Right lobe of liver (tissue), 6 donors: ENCODE data around the gene EEFSEC. TPM values are rescaled to one million over a fixed set of nuclear protein-coding genes. Genes with fewer than 3 reads are reported as not detected.

Source experiments
- ATAC-seq, 4 donors: fragments of 200-7000 bp; cut with Tn5 transposase; one replicate each; pipeline ENCODE4 v1.9.1; 2020; ENCODE audit warnings: mild to moderate bottlenecking in 4 of 4, moderate library complexity in 4 of 4
- DNase-seq, 3 donors: peaks; one replicate each; pipeline ENCODE4 v3.0.0-alpha.2; 2020
- H3K27ac ChIP-seq, 3 donors: fragments of 200-600 bp; one replicate each; pipeline ENCODE4 v1.8.0; 2022
- H3K27me3 ChIP-seq, 2 donors: fragments of 200-600 bp; one replicate each; pipeline ENCODE4 v1.8.0; 2022
- H3K36me3 ChIP-seq, 4 donors: fragments of 200-600 bp; sonication (generic) in 1 of 4; one replicate each; pipeline versions ENCODE4 v1.5.1 to v1.8.0; 2017 to 2022; ENCODE audit warnings: control low read depth in 1 of 4
- H3K4me1 ChIP-seq, 4 donors: fragments of 200-600 bp; sonication (generic) in 1 of 4; one replicate each; pipeline versions ENCODE4 v1.5.1 to v1.8.0; 2017 to 2022; ENCODE audit warnings: control low read depth in 1 of 4
- H3K4me3 ChIP-seq, 3 donors: fragments of 200-600 bp; one replicate each; pipeline ENCODE4 v1.8.0; 2022
- H3K9me3 ChIP-seq, 4 donors: fragments of 200-600 bp; sonication (generic) in 1 of 4; one replicate each; pipeline versions ENCODE4 v1.5.1 to v1.8.0; 2017 to 2022; ENCODE audit warnings: control low read depth in 1 of 4
- POLR2A ChIP-seq: fragments of 450-650 bp; IDR thresholded peaks from one replicate; pipeline ENCODE4 v1.6.1; 2017; ENCODE audit warnings: antibody characterized with exemption, mild to moderate bottlenecking
- WGBS: methylation state at CpG from one replicate; pipeline ENCODE4 v1.1.6; 2018; ENCODE audit warnings: low coverage, low lambda C conversion rate; ENCODE audit not compliant: insufficient coverage; ENCODE audit errors: missing lambda C conversion rate; 5-methylcytosine and 5-hydroxymethylcytosine counted together
- intact Hi-C, 2 donors: fragments of 100-400 bp; cut with DNase I; formaldehyde crosslinking; loops; one replicate each; pipeline versions ENCODE4 v1.11.2 to v1.14.1; 2022
- total RNA-seq, 6 experiments: library from RNA; depleted of rRNA in 2 of 6; stranded (reverse); fragments of >200 nt in 2 of 6; fragmentation: NEBNext Ultra II Directional in 3 of 6; extraction: Animal tissue kit (Norgen Biotek cat#: 25700) in 3 of 6; gene quantifications; one replicate each; pipeline versions ENCODE4 v1.1.0 to v1.2.4, GENCODE V29; 2016 to 2023
- TF ChIP-seq, protein P1 (sequence below), 4 donors: fragments of 200-600 bp in 3 of 4; fragments of 450-650 bp in 1 of 4; IDR thresholded peaks; one replicate each; pipeline versions ENCODE4 v1.5.1 to v1.8.0; 2016 to 2022; ENCODE audit warnings: antibody characterized with exemption in 4 of 4, mild to moderate bottlenecking in 2 of 4
- donor health status: DM: no; HTN: yes; CAD: no.
- donor health status: DM: no; HTN: no; CAD: no.
- donor health status: DM: no; HTN: no; CAD: no.
- donor health status: DM: no; HTN: yes; CAD: no.
- donor health status: DM: no; HTN: yes; CAD: no.

EEFSEC gene
- total RNA-seq, 6 experiments from 2014 or later: 10.1 to 24.0 (median 13.4) TPM

DNA sequence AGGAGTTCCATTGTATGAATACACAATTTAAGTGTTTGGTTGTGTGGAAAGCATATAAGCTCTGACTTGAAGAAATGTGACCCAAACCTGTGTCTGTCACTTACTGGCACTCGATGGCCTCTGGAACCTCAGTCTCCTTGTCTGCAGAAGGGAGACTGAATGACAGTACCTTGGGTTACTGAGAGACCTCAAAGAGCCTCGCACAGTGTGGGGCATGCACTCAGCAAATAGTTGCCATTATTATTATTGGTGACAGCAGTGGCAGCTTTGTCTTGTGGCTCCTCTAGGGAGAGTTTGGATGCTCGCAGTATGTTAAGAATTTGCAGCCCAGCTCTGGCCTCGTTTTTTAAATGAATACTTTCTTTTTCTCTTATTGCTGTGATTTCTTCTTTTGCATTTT, 43.4 kb downstream of the EEFSEC start:
- Histone ChIP-seq H3K4me3 (no peak overlapping the region), H3K27me3 (no peaks in the 10 kb centered on the region), H3K4me1 (no peaks in the 10 kb centered on the region), H3K9me3 (no peaks in the 10 kb centered on the region), H3K36me3 (no peaks in the 10 kb centered on the region), H3K27ac (no peak overlapping the region)
- 82% methylated on average over 4 of the region's 4 CpGs for whole genome bisulfite sequencing
- ATAC-seq (no peak), DNase-seq (no peak)
- TF ChIP-seq, protein P1, sequence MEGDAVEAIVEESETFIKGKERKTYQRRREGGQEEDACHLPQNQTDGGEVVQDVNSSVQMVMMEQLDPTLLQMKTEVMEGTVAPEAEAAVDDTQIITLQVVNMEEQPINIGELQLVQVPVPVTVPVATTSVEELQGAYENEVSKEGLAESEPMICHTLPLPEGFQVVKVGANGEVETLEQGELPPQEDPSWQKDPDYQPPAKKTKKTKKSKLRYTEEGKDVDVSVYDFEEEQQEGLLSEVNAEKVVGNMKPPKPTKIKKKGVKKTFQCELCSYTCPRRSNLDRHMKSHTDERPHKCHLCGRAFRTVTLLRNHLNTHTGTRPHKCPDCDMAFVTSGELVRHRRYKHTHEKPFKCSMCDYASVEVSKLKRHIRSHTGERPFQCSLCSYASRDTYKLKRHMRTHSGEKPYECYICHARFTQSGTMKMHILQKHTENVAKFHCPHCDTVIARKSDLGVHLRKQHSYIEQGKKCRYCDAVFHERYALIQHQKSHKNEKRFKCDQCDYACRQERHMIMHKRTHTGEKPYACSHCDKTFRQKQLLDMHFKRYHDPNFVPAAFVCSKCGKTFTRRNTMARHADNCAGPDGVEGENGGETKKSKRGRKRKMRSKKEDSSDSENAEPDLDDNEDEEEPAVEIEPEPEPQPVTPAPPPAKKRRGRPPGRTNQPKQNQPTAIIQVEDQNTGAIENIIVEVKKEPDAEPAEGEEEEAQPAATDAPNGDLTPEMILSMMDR (IDR thresholded peaks at IDR 0.05): no peak
- TF ChIP-seq POLR2A: no peak
- intact Hi-C loops: no loop called here

DNA sequence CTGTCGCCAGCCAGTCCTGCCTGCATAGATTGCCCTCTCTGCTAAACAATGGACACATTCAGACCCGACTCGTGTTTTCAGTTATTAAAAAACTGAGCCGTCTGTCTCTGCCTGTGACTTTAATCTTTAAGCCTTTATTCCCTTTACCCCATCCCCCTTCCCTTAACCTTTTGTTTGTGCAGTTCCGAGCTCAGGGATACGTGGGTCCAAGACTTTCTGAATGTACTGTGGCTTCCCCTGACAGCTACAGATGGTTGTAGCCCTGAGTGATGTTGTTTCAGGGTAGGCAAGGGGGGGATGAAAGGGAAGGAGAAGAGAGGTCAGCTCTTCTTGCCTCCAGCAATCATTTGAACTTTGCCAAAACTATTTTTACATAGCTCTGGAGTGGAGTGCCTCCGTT, 44.6 kb downstream of the EEFSEC start:
- Histone ChIP-seq H3K4me3 (no peak overlapping the region), H3K4me1 (no peaks in the 10 kb centered on the region), H3K9me3 (no peaks in the 10 kb centered on the region), H3K36me3 (no peaks in the 10 kb centered on the region), H3K27ac (no peak overlapping the region), H3K27me3 (no peaks in the 10 kb centered on the region)
- TF ChIP-seq, protein P1 (IDR thresholded peaks at IDR 0.05): no peak
- TF ChIP-seq POLR2A: no peak
- DNase-seq: no peak
- no peak for ATAC-seq
- 82% methylated on average over 7 of the region's 7 CpGs for WGBS
- intact Hi-C loops: no loop called here

DNA sequence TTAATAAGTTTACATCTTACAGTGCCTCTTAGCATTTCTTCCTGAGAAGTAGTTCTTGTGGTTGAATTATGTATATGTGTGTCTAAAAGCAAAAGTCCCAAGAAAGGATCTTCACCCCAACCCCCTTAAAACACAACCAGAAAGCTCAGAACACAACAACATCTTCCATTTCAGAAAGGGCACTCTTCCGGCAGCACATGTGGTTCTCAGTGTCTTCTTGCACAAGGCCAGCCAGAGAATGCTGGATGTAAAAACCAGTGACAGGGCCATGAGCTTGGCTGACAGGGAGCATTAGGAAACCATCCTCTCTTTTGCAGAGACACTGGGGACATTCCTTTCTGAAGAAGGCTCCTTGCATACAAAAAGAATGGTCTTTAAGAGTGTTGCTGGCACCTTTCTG, 45.0 kb downstream of the EEFSEC start:
- no peaks in the 10 kb centered on the region for H3K27me3 ChIP-seq
- DNase-seq (no peak), ATAC-seq (no peak)
- intact Hi-C loops: no loop called here
- TF ChIP-seq POLR2A: no peak
- TF ChIP-seq, protein P1 (IDR thresholded peaks at IDR 0.05): no peak
- no peak overlapping the region for H3K4me3 ChIP-seq
- H3K36me3 ChIP-seq: no peaks in the 10 kb centered on the region
- H3K9me3 ChIP-seq: no peaks in the 10 kb centered on the region
- WGBS: 100% methylated on average over 1 of the region's 1 CpG
- H3K27ac ChIP-seq: no peak overlapping the region
- no peaks in the 10 kb centered on the region for H3K4me1 ChIP-seq

DNA sequence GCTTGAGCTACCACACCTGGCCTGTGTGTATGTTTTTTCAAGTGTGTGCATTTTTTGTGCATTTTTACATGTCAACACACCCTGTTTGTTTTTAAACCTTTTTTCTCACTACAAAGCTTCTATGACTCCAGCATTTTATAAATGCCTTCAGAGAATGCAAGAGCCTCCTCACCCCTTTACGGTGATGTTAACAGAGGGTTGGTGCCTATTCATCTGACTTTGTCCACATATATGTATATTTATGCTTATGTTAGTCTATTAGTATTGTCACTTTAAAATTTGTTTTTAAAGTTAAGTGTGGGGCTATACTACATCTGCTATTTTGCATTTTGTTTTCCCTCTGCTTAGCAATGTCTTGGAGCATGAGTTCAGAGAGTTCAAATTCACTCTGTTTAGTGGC, 45.8 kb downstream of the EEFSEC start:
- DNase-seq (no peak), ATAC-seq (no peak)
- Histone ChIP-seq H3K4me1 (no peaks in the 10 kb centered on the region), H3K36me3 (no peaks in the 10 kb centered on the region), H3K9me3 (no peaks in the 10 kb centered on the region), H3K27ac (no peak overlapping the region), H3K27me3 (no peaks in the 10 kb centered on the region), H3K4me3 (no peak overlapping the region)
- TF ChIP-seq, protein P1 (IDR thresholded peaks at IDR 0.05): no peak
- TF ChIP-seq POLR2A: no peak
- 100% methylated on average over 1 of the region's 1 CpG for WGBS
- intact Hi-C loops: no loop called here

DNA sequence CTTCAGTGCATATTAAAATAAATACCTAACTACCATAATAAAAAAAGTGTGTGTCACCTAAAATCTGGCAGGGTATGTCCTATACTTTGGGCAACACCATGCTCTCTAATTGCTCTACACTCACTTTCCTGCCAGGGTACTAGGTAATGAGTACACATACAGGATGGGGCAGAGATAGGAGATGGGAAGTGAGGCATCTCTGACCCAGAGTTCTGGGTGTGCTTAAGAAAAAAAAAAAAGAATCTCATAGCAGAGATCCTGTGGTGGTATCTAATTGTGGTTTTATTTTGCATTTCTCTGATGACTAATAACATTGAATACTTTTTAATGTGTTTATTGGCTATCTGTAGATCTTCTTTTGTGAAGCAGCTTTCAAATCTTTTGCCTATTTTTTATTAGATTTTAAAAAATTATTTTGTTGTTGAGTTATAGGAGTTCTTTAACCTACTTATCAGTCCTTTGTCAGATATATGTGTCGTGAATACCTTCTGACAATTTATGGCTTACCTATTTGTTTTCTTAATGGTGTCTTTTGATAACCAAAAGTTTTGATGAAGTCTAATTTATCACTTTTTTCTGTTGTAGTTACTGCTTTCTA, 48.0 kb downstream of the EEFSEC start:
- Histone ChIP-seq H3K36me3 (no peaks in the 10 kb centered on the region), H3K27me3 (no peaks in the 10 kb centered on the region), H3K4me1 (no peaks in the 10 kb centered on the region), H3K4me3 (no peak overlapping the region), H3K9me3 (no peaks in the 10 kb centered on the region), H3K27ac (no peak overlapping the region)
- TF ChIP-seq POLR2A: no peak
- TF ChIP-seq, protein P1 (IDR thresholded peaks at IDR 0.05): no peak
- 87% methylated on average over 1 of the region's 1 CpG for WGBS
- DNase-seq (no peak), ATAC-seq (no peak)
- intact Hi-C loops: no loop called here
